ENCODE results near the gene CHRNA7.
"Not testable (repeated sequence)": the region's sequence is repeated elsewhere in the genome, so short reads cannot be mapped to it uniquely, and the experiment has no call there.

Gene CHRNA7

GRCh38 chr15:32196206-32196605 lies 165.9 kb downstream of the CHRNA7 start:
- not testable (repeated sequence) for DNase-seq

- DNase-seq, result not testable (repeated sequence)
These were observed 168.6 kb downstream of the CHRNA7 start for GRCh38 chr15:32198938-32199337.

GRCh38 chr15:32209081-32209480 lies 178.8 kb downstream of the CHRNA7 start:
- DNase-seq, result not testable (repeated sequence)

- DNase-seq, result no peak
These were observed 188.4 kb downstream of the CHRNA7 start for GRCh38 chr15:32218666-32219065.
